DND-41 (cell line): ENCODE results near the gene CACNB4.

ENCODE experiments used
- ATAC-seq: fragments of 200-7000 bp; cut with Tn5 transposase; 3 replicates; pipeline ENCODE4 v1.9.1; 2021; ENCODE audit warnings: low read depth; ENCODE audit not compliant: insufficient read depth
- DNase-seq: peaks from one replicate; pipeline ENCODE4 v3.0.0-alpha.2; 2020
- H2AFZ ChIP-seq: 2 replicates; pipeline ENCODE4 v1.6.0; 2012; ENCODE audit warnings: low read depth, low read length
- H3K27ac ChIP-seq: 2 replicates; pipeline ENCODE4 v1.5.1; 2012; ENCODE audit warnings: low read length, inconsistent platforms
- H3K27me3 ChIP-seq: fragments of 200-600 bp; sonication (generic); 2 replicates; pipeline ENCODE4 v1.6.0; 2012; ENCODE audit warnings: low read length, mild to moderate bottlenecking, inconsistent platforms; ENCODE audit not compliant: insufficient read depth, poor library complexity
- H3K36me3 ChIP-seq: 2 replicates; pipeline ENCODE4 v1.5.1; 2012; ENCODE audit warnings: low read length, inconsistent platforms; ENCODE audit not compliant: insufficient read depth
- H3K4me1 ChIP-seq: 2 replicates; pipeline ENCODE4 v1.5.1; 2012; ENCODE audit warnings: mild to moderate bottlenecking, low read length; ENCODE audit not compliant: insufficient read depth
- H3K4me2 ChIP-seq: 2 replicates; pipeline ENCODE4 v1.6.0; 2012; ENCODE audit warnings: mild to moderate bottlenecking, moderate library complexity, low read length, inconsistent platforms; ENCODE audit not compliant: insufficient read depth
- H3K4me3 ChIP-seq, 2 experiments: fragments of 200-600 bp in 1 of 2; shearing (Covaris generic) in 1 of 2; 2 replicates each; pipeline ENCODE4 v1.5.1; 2012 to 2016; ENCODE audit warnings: inconsistent platforms in 2 of 2, low read length in 2 of 2, mild to moderate bottlenecking in 2 of 2, low read depth in 1 of 2, moderate library complexity in 1 of 2
- H3K79me2 ChIP-seq: 2 replicates; pipeline ENCODE4 v1.6.0; 2012; ENCODE audit warnings: low read length, inconsistent platforms; ENCODE audit not compliant: insufficient read depth
- H3K9ac ChIP-seq: 2 replicates; pipeline ENCODE4 v1.6.0; 2012; ENCODE audit warnings: low read depth, mild to moderate bottlenecking, inconsistent platforms, low read length, moderate library complexity
- H3K9me3 ChIP-seq: 2 replicates; pipeline ENCODE4 v1.5.1; 2012; ENCODE audit warnings: low read length, moderate library complexity, mild to moderate bottlenecking, inconsistent platforms; ENCODE audit not compliant: insufficient read depth, severe bottlenecking
- H4K20me1 ChIP-seq: 2 replicates; pipeline ENCODE4 v1.6.0; 2012; ENCODE audit warnings: low read length; ENCODE audit not compliant: insufficient read depth
- EZH2 ChIP-seq: IDR thresholded peaks from 3 replicates; pipeline ENCODE4 v1.6.1; 2012; ENCODE audit warnings: borderline replicate concordance, low read depth, mild to moderate bottlenecking, moderate library complexity, low read length, inconsistent platforms; ENCODE audit not compliant: severe bottlenecking
- TF ChIP-seq, protein P1 (sequence below): IDR thresholded peaks from 2 replicates; pipeline ENCODE4 v1.5.1; 2012; ENCODE audit warnings: borderline replicate concordance, low read length, moderate library complexity, mild to moderate bottlenecking; ENCODE audit not compliant: poor library complexity, severe bottlenecking; ENCODE audit errors: extremely low read depth

CACNB4 gene

DNA sequence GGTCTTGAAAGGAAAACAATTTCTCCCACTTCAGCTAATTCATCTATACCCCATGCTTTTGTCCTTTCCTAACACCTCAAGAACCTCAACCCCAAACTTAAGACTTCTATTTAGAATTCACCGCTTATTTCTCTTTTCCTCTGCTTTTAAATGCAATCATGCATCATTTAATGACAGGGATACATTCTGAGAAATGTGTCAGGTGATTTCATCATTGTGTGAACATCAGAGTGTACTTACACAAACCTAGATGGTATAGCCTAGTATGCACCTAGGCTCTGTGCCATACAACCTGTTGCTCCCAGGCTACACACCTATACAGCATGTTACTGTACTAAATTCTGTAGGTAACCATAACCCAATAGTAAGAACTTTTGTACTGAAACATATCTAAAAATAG is 293.5 kb downstream of the CACNB4 start:
- Histone ChIP-seq H3K4me3 (no peak overlapping the region), H3K27me3 (no peaks in the 10 kb centered on the region), H3K9me3 (no peaks in the 10 kb centered on the region), H3K27ac (no peak overlapping the region), H4K20me1 (peaks cover 3% of the 10 kb centered on the region; the same call in 1 of the 2 replicates), H3K4me2 (no peak overlapping the region), H3K9ac (no peak overlapping the region), H3K4me1 (no peaks in the 10 kb centered on the region), H3K36me3 (peaks cover 65% of the 10 kb centered on the region), H2AFZ (no peak overlapping the region), H3K79me2 (no peaks in the 10 kb centered on the region)
- TF ChIP-seq EZH2 = no peak
- TF ChIP-seq, protein P1, sequence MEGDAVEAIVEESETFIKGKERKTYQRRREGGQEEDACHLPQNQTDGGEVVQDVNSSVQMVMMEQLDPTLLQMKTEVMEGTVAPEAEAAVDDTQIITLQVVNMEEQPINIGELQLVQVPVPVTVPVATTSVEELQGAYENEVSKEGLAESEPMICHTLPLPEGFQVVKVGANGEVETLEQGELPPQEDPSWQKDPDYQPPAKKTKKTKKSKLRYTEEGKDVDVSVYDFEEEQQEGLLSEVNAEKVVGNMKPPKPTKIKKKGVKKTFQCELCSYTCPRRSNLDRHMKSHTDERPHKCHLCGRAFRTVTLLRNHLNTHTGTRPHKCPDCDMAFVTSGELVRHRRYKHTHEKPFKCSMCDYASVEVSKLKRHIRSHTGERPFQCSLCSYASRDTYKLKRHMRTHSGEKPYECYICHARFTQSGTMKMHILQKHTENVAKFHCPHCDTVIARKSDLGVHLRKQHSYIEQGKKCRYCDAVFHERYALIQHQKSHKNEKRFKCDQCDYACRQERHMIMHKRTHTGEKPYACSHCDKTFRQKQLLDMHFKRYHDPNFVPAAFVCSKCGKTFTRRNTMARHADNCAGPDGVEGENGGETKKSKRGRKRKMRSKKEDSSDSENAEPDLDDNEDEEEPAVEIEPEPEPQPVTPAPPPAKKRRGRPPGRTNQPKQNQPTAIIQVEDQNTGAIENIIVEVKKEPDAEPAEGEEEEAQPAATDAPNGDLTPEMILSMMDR = no peak
- DNase-seq (no peak), ATAC-seq (no peak)

DNA sequence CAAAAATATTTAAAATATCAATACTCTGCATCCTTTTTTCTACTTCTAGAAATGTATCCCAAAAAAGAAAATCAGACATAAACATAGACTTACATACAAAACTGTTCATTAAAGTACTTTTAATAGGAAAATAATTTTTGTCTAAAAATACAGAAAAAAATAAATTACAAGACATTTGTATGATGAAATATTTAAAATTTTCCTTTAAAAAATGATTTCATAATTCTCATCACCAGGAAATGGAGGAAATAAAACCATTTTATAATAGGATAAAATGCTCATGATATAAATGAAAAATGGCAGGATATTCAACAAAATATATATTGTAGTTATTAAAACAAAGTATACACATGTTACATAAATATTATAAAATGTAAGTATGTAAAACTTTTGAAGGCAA is 295.0 kb downstream of the CACNB4 start:
- no peak overlapping the region for H3K4me3 ChIP-seq
- H3K9ac ChIP-seq = no peak overlapping the region
- no peak overlapping the region for H2AFZ ChIP-seq
- no peaks in the 10 kb centered on the region for H3K79me2 ChIP-seq
- H3K4me2 ChIP-seq = no peak overlapping the region
- no peaks in the 10 kb centered on the region for H3K9me3 ChIP-seq
- TF ChIP-seq EZH2 = no peak
- TF ChIP-seq, protein P1 = no peak
- no peaks in the 10 kb centered on the region for H3K4me1 ChIP-seq
- DNase-seq (no peak), ATAC-seq (no peak)
- H4K20me1 ChIP-seq = peaks cover 3% of the 10 kb centered on the region; the same call in 1 of the 2 replicates
- no peaks in the 10 kb centered on the region for H3K27me3 ChIP-seq
- H3K27ac ChIP-seq = no peak overlapping the region
- H3K36me3 ChIP-seq = peaks cover 68% of the 10 kb centered on the region

DNA sequence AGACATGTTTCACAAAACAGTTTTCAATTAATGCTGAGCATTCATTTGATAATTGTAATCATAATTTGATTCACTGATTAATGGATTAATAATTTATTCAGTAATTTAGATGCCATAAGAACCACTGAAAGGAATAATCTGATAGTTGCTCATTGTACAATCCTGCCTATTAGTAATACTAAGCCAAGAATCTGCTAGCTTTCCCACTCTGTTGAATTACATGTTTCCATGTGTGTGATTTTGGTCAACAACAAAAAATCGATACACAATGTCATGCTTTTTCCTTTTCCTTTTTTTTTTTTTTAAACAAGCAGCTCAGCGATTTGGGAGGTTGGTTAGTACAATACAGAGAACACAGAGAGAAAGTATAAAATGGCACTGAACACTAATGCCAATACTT is 296.5 kb downstream of the CACNB4 start:
- Histone ChIP-seq H3K9ac (no peak overlapping the region), H3K9me3 (no peaks in the 10 kb centered on the region), H3K27me3 (no peaks in the 10 kb centered on the region), H3K4me2 (no peak overlapping the region), H3K27ac (no peak overlapping the region), H4K20me1 (peaks cover 2% of the 10 kb centered on the region; the same call in 1 of the 2 replicates), H3K4me3 (no peak overlapping the region), H3K36me3 (peaks cover 64% of the 10 kb centered on the region), H3K79me2 (no peaks in the 10 kb centered on the region), H3K4me1 (no peaks in the 10 kb centered on the region), H2AFZ (no peak overlapping the region)
- no peak for ATAC-seq
- DNase-seq = no peak
- TF ChIP-seq EZH2 = no peak
- TF ChIP-seq, protein P1 = no peak

DNA sequence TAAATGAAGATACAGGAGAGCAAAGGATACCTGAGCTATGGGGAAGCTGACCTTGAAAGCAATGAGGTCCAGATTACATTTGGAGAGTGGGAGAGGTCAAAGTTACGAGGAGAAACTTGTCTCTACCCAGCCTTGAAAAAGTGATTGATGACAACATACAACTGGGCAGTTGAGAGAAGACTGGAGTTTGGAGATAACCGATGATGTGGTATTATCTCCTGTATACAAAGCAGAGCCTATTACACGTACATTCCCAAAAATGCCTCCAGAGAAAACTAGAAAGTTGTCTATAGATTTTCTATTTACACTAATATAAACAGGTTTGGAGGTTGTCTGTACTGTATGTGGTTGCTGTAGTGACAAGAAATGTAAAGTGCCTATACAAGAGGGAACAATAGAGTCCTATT is 299.0 kb downstream of the CACNB4 start:
- TF ChIP-seq EZH2 = no peak
- TF ChIP-seq, protein P1 = no peak
- Histone ChIP-seq H3K79me2 (no peaks in the 10 kb centered on the region), H2AFZ (no peak overlapping the region), H4K20me1 (no peaks in the 10 kb centered on the region), H3K27me3 (no peaks in the 10 kb centered on the region), H3K4me1 (no peaks in the 10 kb centered on the region), H3K27ac (no peak overlapping the region), H3K9ac (no peak overlapping the region), H3K9me3 (no peaks in the 10 kb centered on the region), H3K4me2 (no peak overlapping the region), H3K36me3 (peaks cover 45% of the 10 kb centered on the region), H3K4me3 (no peak overlapping the region)
- no peak for DNase-seq
- ATAC-seq = no peak
